Measurements from ENCODE around the gene FOXRED1. TPM values are rescaled to one million over a fixed set of nuclear protein-coding genes. Genes with fewer than 3 reads are reported as not detected.

Gene FOXRED1
- total RNA-seq, 1 experiment from 2014 or later, result 28.2 TPM

GRCh38 chr11:126284829-126285228 lies 15.9 kb downstream of the FOXRED1 start:
- peak overlapping the region; percentile 63 for H3K4me3 Mint-ChIP-seq (ENCODE audit: unreplicated experiment)
- no peaks in the 10 kb centered on the region for H3K9me3 Mint-ChIP-seq (ENCODE audit: unreplicated experiment)
- peaks cover 21% of the 10 kb centered on the region for H3K4me1 Mint-ChIP-seq (ENCODE audit: insufficient read depth, unreplicated experiment)
- POLR2A ChIA-PET, result interaction anchor here (4.8 kb wide), 1 partner anchor 16 kb away, joined by 41 read pairs; the partner anchor contains the start of genes FOXRED1 and SRPRA
- TF ChIP-seq CTCF (IDR thresholded peaks at IDR 0.05; ENCODE audit: unreplicated experiment), result no peak
- no peaks in the 10 kb centered on the region for H3K27me3 Mint-ChIP-seq (ENCODE audit: insufficient read depth, unreplicated experiment)
- BruUV-seq (replicated peaks), result no TSS peak
- peaks cover 11% of the 10 kb centered on the region for H3K36me3 Mint-ChIP-seq (ENCODE audit: insufficient read depth, unreplicated experiment)
- peak overlapping the region; percentile 78 for H3K27ac Mint-ChIP-seq (ENCODE audit: low read depth, unreplicated experiment)
- CTCF ChIA-PET, result interaction anchor here (0.7 kb wide), 1 partner anchor 548 kb away, joined by 3 read pairs; no protein-coding TSS in a partner anchor
- DNase-seq (ENCODE audit: unreplicated experiment), result peak; percentile 98
- intact Hi-C loops (cut with micrococcal nuclease), result no loop called here

GRCh38 chr11:126288237-126288636 lies 19.3 kb downstream of the FOXRED1 start:
- ChIA-PET CTCF (interaction anchor here (1.0 kb wide), 1 partner anchor 11 kb away, joined by 6 read pairs; no protein-coding TSS in a partner anchor), POLR2A (interaction anchor here (1.5 kb wide), 1 partner anchor 12 kb away, joined by 4 read pairs; no protein-coding TSS in a partner anchor)
- DNase-seq (ENCODE audit: unreplicated experiment), result no peak
- H3K36me3 Mint-ChIP-seq (ENCODE audit: insufficient read depth, unreplicated experiment), result peaks cover 39% of the 10 kb centered on the region
- no peaks in the 10 kb centered on the region for H3K9me3 Mint-ChIP-seq (ENCODE audit: unreplicated experiment)
- H3K27ac Mint-ChIP-seq (ENCODE audit: low read depth, unreplicated experiment), result no peak overlapping the region
- no TSS peak for BruUV-seq (replicated peaks)
- peaks cover 8% of the 10 kb centered on the region for H3K4me1 Mint-ChIP-seq (ENCODE audit: insufficient read depth, unreplicated experiment)
- no peaks in the 10 kb centered on the region for H3K27me3 Mint-ChIP-seq (ENCODE audit: insufficient read depth, unreplicated experiment)
- intact Hi-C loops (cut with micrococcal nuclease), result no loop called here
- H3K4me3 Mint-ChIP-seq (ENCODE audit: unreplicated experiment), result no peak overlapping the region
- no peak for TF ChIP-seq CTCF (IDR thresholded peaks at IDR 0.05; ENCODE audit: unreplicated experiment)

GRCh38 chr11:126290887-126291286 lies 21.9 kb downstream of the FOXRED1 start:
- H3K27ac Mint-ChIP-seq (ENCODE audit: low read depth, unreplicated experiment), result no peak overlapping the region
- BruUV-seq (replicated peaks), result no TSS peak
- no peaks in the 10 kb centered on the region for H3K4me1 Mint-ChIP-seq (ENCODE audit: insufficient read depth, unreplicated experiment)
- no peak overlapping the region for H3K4me3 Mint-ChIP-seq (ENCODE audit: unreplicated experiment)
- no peak for DNase-seq (ENCODE audit: unreplicated experiment)
- POLR2A ChIA-PET, result interaction anchor here (1.1 kb wide), 1 partner anchor 13 kb away, joined by 5 read pairs; the partner anchor contains the start of gene DCPS
- no peak for TF ChIP-seq CTCF (IDR thresholded peaks at IDR 0.05; ENCODE audit: unreplicated experiment)
- intact Hi-C loops (cut with micrococcal nuclease), result no loop called here
- no peaks in the 10 kb centered on the region for H3K9me3 Mint-ChIP-seq (ENCODE audit: unreplicated experiment)
- peaks cover 50% of the 10 kb centered on the region for H3K36me3 Mint-ChIP-seq (ENCODE audit: insufficient read depth, unreplicated experiment)
- CTCF ChIA-PET, result interaction anchor here (0.7 to 1.3 kb wide), 3 partner anchors 19 to 33 kb away, joined by 3 to 9 read pairs (median 4); no protein-coding TSS in a partner anchor
- H3K27me3 Mint-ChIP-seq (ENCODE audit: insufficient read depth, unreplicated experiment), result no peaks in the 10 kb centered on the region

- Mint-ChIP-seq H3K4me1 (ENCODE audit: insufficient read depth, unreplicated experiment) (peaks cover 6% of the 10 kb centered on the region), H3K4me3 (ENCODE audit: unreplicated experiment) (no peak overlapping the region), H3K27ac (ENCODE audit: low read depth, unreplicated experiment) (peak overlapping the region; percentile 35), H3K27me3 (ENCODE audit: insufficient read depth, unreplicated experiment) (no peaks in the 10 kb centered on the region), H3K9me3 (ENCODE audit: unreplicated experiment) (no peaks in the 10 kb centered on the region), H3K36me3 (ENCODE audit: insufficient read depth, unreplicated experiment) (peaks cover 50% of the 10 kb centered on the region)
- DNase-seq (ENCODE audit: unreplicated experiment), result no peak
- TF ChIP-seq CTCF (IDR thresholded peaks at IDR 0.05; ENCODE audit: unreplicated experiment), result no peak
- ChIA-PET POLR2A (no interaction called here), CTCF (interaction anchor here (0.7 to 1.3 kb wide), 3 partner anchors 17 to 187 kb away, joined by 3 to 5 read pairs (median 4); no protein-coding TSS in a partner anchor)
- intact Hi-C loops (cut with micrococcal nuclease), result no loop called here
- BruUV-seq (replicated peaks), result TSS peak; percentile 15
Measured at GRCh38 chr11:126293726-126294125, 24.8 kb downstream of the FOXRED1 start.

All from MCF 10A (cell line).